Endodermal cell (in vitro differentiated cells): ENCODE results near the gene MVD. TPM values are rescaled to one million over a fixed set of nuclear protein-coding genes. Genes with fewer than 3 reads are reported as not detected.
A peak's percentile ranks its signal among the peaks of the same experiment; 100 is the strongest.
"Not testable (repeated sequence)": the region's sequence is repeated elsewhere in the genome, so short reads cannot be mapped to it uniquely, and the experiment has no call there.

ENCODE experiments used
- DNase-seq: peaks from one replicate; pipeline ENCODE4 v3.0.0-alpha.2; 2017
- H3K27ac ChIP-seq: 2 replicates; pipeline ENCODE4 v1.5.1; 2013; ENCODE audit warnings: mild to moderate bottlenecking, low read depth, low read length, moderate library complexity
- H3K27me3 ChIP-seq: 2 replicates; pipeline ENCODE4 v1.6.1; 2013; ENCODE audit warnings: mild to moderate bottlenecking, low read length, moderate library complexity; ENCODE audit not compliant: insufficient read depth, control insufficient read depth, poor library complexity, severe bottlenecking
- H3K36me3 ChIP-seq: 2 replicates; pipeline ENCODE4 v1.7.0; 2013; ENCODE audit warnings: mild to moderate bottlenecking, low read length, moderate library complexity; ENCODE audit not compliant: control insufficient read depth, insufficient read depth
- H3K4me1 ChIP-seq: one replicate; pipeline ENCODE4 v1.7.0; 2013; ENCODE audit warnings: low read length; ENCODE audit not compliant: control insufficient read depth, insufficient read depth
- H3K4me3 ChIP-seq: 2 replicates; pipeline ENCODE4 v1.5.1; 2013; ENCODE audit warnings: mild to moderate bottlenecking, low read length, moderate library complexity
- H3K9ac ChIP-seq: 2 replicates; pipeline ENCODE4 v1.6.1; 2013; ENCODE audit warnings: mild to moderate bottlenecking, low read length, moderate library complexity; ENCODE audit not compliant: poor library complexity, severe bottlenecking; ENCODE audit errors: extremely low read depth
- H3K9me3 ChIP-seq: 2 replicates; pipeline ENCODE4 v1.6.1; 2013; ENCODE audit warnings: mild to moderate bottlenecking, low read length, moderate library complexity; ENCODE audit not compliant: control insufficient read depth
- H3K27ac Mint-ChIP-seq: 2 replicates; pipeline ENCODE4 v1.8.0; 2020; ENCODE audit warnings: mixed read lengths
- H3K27me3 Mint-ChIP-seq: 2 replicates; pipeline ENCODE4 v1.8.0; 2021; ENCODE audit warnings: mild to moderate bottlenecking, mixed read lengths; ENCODE audit not compliant: insufficient read depth
- H3K36me3 Mint-ChIP-seq: 2 replicates; pipeline ENCODE4 v1.8.0; 2020; ENCODE audit warnings: low read depth, mixed read lengths
- H3K4me1 Mint-ChIP-seq: 2 replicates; pipeline ENCODE4 v1.8.0; 2020; ENCODE audit warnings: mixed read lengths
- H3K4me3 Mint-ChIP-seq: 2 replicates; pipeline ENCODE4 v1.8.0; 2020; ENCODE audit warnings: mild to moderate bottlenecking, moderate library complexity, mixed read lengths
- H3K9me3 Mint-ChIP-seq: 2 replicates; pipeline ENCODE4 v1.8.0; 2020; ENCODE audit warnings: mild to moderate bottlenecking, mixed read lengths
- WGBS, 2 experiments: methylation state at CpG; one replicate each; pipeline versions ENCODE4 v1.1.5 to v1.1.7; 2013; ENCODE audit warnings: missing lambda C conversion rate in 2 of 2, mixed read lengths in 1 of 2; ENCODE audit not compliant: insufficient coverage in 1 of 2, insufficient read length in 1 of 2; 5-methylcytosine and 5-hydroxymethylcytosine counted together
- total RNA-seq, 2 donors: library from RNA; stranded (reverse); fragmentation: NEBNext Ultra II Directional in 1 of 2; extraction: Animal tissue kit (Norgen Biotek cat#: 25700) in 1 of 2; gene quantifications; 2 replicates in 1 of 2; 3 replicates in 1 of 2; pipeline ENCODE4 v1.2.1, GENCODE V29; 2021
- TF ChIP-seq, protein P1 (sequence below): fragments of 200-600 bp; sonication (generic); conservative IDR thresholded peaks from 2 replicates; pipeline ENCODE4 v1.5.0; 2021; ENCODE audit warnings: antibody characterized with exemption, mild to moderate bottlenecking

MVD gene
- total RNA-seq, 2 donors from 2014 or later: 79.8 to 81.4 TPM

DNA sequence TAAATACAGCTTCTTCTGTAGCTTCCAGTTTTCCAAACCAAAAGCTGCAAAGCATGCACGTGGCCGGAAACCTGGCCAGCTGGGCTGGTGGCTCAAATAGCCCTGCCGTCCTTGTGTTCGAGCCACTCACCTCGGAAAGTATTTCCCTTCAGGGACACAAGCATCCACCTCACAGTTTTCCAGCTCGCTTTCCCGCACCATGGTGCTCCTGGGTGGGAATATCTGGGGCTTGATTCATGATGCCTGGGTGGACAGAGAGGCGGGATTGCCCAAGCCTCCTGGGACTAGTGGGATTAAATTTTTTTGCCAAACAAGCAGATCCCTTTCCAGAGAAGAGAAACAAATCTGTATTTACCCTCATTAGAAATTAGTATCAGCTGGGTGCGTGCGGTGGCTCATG is 7.1 kb upstream of the MVD start:
- Mint-ChIP-seq H3K4me1 (no peaks in the 10 kb centered on the region), H3K36me3 (peaks cover 25% of the 10 kb centered on the region), H3K27ac (no peak overlapping the region), H3K9me3 (peaks cover 2% of the 10 kb centered on the region), H3K4me3 (no peak overlapping the region), H3K27me3 (no peaks in the 10 kb centered on the region)
- H3K27ac ChIP-seq: no peak overlapping the region
- no peaks in the 10 kb centered on the region for H3K9me3 ChIP-seq
- 94 to 97% methylated on average over 7 to 8 of the region's 10 CpGs for WGBS, 2 experiments
- no peaks in the 10 kb centered on the region for H3K4me1 ChIP-seq
- no peaks in the 10 kb centered on the region for H3K27me3 ChIP-seq
- DNase-seq: no peak
- no peak overlapping the region for H3K9ac ChIP-seq
- TF ChIP-seq, protein P1, sequence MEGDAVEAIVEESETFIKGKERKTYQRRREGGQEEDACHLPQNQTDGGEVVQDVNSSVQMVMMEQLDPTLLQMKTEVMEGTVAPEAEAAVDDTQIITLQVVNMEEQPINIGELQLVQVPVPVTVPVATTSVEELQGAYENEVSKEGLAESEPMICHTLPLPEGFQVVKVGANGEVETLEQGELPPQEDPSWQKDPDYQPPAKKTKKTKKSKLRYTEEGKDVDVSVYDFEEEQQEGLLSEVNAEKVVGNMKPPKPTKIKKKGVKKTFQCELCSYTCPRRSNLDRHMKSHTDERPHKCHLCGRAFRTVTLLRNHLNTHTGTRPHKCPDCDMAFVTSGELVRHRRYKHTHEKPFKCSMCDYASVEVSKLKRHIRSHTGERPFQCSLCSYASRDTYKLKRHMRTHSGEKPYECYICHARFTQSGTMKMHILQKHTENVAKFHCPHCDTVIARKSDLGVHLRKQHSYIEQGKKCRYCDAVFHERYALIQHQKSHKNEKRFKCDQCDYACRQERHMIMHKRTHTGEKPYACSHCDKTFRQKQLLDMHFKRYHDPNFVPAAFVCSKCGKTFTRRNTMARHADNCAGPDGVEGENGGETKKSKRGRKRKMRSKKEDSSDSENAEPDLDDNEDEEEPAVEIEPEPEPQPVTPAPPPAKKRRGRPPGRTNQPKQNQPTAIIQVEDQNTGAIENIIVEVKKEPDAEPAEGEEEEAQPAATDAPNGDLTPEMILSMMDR: no peak
- H3K36me3 ChIP-seq: peaks cover 14% of the 10 kb centered on the region
- H3K4me3 ChIP-seq: no peak overlapping the region

DNA sequence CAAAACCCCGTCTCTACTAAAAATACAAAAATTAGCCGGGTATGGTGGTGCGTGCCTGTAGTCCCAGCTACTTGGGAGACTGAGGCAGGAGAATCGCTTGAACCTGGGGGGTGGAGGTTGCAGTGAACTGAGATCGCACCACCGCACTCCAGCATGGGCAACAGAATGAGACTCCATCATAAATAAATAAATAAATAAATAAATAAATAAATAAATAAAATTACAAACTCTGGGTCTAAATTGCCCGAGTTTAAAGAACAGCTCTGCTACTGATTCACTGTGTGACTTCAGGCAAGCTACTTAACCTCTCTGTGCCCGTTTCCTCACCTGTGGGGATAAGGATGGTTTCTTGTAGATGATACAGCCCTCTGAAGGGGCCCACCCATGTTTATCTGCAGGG is 6.6 kb upstream of the MVD start:
- 90 to 100% methylated on average over 1 to 5 of the region's 8 CpGs for WGBS, 2 experiments
- peaks cover 25% of the 10 kb centered on the region for H3K36me3 Mint-ChIP-seq

GRCh38 chr16:88667461-88667860 is 4.6 kb upstream of the MVD start:
- Histone ChIP-seq H3K27ac (peak overlapping the region; percentile 22), H3K27me3 (no peaks in the 10 kb centered on the region), H3K4me3 (no peak overlapping the region), H3K9ac (no peak overlapping the region), H3K9me3 (no peaks in the 10 kb centered on the region), H3K4me1 (no peaks in the 10 kb centered on the region), H3K36me3 (peaks cover 14% of the 10 kb centered on the region)
- peaks cover 18% of the 10 kb centered on the region for H3K36me3 Mint-ChIP-seq
- TF ChIP-seq, protein P1: no peak
- H3K27ac Mint-ChIP-seq: no peak overlapping the region
- 88 to 90% methylated on average over 3 to 5 of the region's 5 CpGs for WGBS, 2 experiments
- no peak for DNase-seq
- peaks cover 2% of the 10 kb centered on the region for H3K9me3 Mint-ChIP-seq
- no peaks in the 10 kb centered on the region for H3K27me3 Mint-ChIP-seq
- H3K4me1 Mint-ChIP-seq: no peaks in the 10 kb centered on the region
- no peak overlapping the region for H3K4me3 Mint-ChIP-seq

More for the DNA sequence above, 6.6 kb upstream of the MVD start:
- not testable (repeated sequence) for H3K9ac ChIP-seq, H3K4me1 Mint-ChIP-seq, H3K4me3 Mint-ChIP-seq, H3K27ac ChIP-seq, H3K27me3 ChIP-seq, H3K9me3 ChIP-seq, H3K27me3 Mint-ChIP-seq, H3K9me3 Mint-ChIP-seq, H3K4me1 ChIP-seq, H3K27ac Mint-ChIP-seq, H3K4me3 ChIP-seq, DNase-seq
- peaks cover 17% of the 10 kb centered on the region for H3K36me3 ChIP-seq

- H3K27me3 Mint-ChIP-seq: no peaks in the 10 kb centered on the region
Measured at GRCh38 chr16:88665570-88665969, 2.7 kb upstream of the MVD start.

More at GRCh38 chr16:88665570-88665969, 2.7 kb upstream of the MVD start:
- H3K27ac Mint-ChIP-seq: no peak overlapping the region
- no peak overlapping the region for H3K27ac ChIP-seq
- DNase-seq: no peak
- no peaks in the 10 kb centered on the region for H3K9me3 ChIP-seq
- TF ChIP-seq, protein P1: no peak
- peaks cover 18% of the 10 kb centered on the region for H3K36me3 Mint-ChIP-seq
- no peaks in the 10 kb centered on the region for H3K27me3 ChIP-seq
- peaks cover 2% of the 10 kb centered on the region for H3K9me3 Mint-ChIP-seq
- no peaks in the 10 kb centered on the region for H3K4me1 ChIP-seq
- H3K9ac ChIP-seq: no peak overlapping the region
- no peak overlapping the region for H3K4me3 ChIP-seq
- H3K4me3 Mint-ChIP-seq: no peak overlapping the region
- 94 to 100% methylated on average over 1 to 3 of the region's 3 CpGs for WGBS, 2 experiments
- H3K4me1 Mint-ChIP-seq: peaks cover 6% of the 10 kb centered on the region
- H3K36me3 ChIP-seq: peaks cover 14% of the 10 kb centered on the region
